COLO668 (cell line): Measurements from ENCODE around the gene GLIPR2.
"Not testable (repeated sequence)": the region's sequence is repeated elsewhere in the genome, so short reads cannot be mapped to it uniquely, and the experiment has no call there.

ENCODE experiments used
- DNase-seq: peaks from one replicate; lab custom pipeline; 2025; ENCODE audit not compliant: unreplicated experiment; lab: John Stamatoyannopoulos, UW

GLIPR2 gene

DNA sequence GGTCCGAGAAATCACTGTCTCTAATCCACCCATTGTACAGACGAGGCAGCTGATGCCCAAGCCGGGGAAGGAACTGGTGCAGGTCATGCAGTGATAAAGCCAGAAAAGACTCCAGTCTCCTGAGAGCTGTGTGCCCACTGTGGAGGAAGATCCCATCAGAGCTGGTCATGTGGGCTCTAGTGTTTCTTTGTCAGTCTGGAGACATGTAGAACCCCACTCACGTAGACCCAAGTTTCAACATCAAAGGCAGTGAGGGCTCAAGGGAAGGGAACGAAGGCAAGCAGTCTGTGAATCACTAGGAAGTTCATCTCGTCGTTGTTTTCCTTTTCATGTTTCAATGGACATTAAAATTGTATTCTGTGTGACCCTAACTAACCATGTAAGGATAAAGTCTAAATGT is 14.6 kb upstream of the GLIPR2 start:
- no peak for DNase-seq

DNA sequence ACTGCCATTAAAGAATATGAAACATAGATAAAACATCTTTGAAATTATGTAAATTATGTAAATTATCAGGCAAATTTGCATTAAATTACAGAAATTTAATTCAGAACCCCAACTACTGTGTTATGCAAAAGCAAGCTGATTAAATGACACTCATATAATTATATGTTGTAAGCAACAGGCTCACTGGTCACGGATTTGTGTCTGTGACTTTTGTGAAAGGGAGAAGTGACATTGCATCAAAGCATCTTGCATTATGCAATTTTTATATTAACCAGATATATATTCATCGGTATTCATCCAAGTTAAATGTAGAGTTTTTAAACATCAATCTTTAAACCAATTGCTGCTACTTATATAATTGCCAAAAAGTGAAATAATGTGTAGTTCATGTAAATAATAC is 13.0 kb upstream of the GLIPR2 start:
- DNase-seq = no peak

DNA sequence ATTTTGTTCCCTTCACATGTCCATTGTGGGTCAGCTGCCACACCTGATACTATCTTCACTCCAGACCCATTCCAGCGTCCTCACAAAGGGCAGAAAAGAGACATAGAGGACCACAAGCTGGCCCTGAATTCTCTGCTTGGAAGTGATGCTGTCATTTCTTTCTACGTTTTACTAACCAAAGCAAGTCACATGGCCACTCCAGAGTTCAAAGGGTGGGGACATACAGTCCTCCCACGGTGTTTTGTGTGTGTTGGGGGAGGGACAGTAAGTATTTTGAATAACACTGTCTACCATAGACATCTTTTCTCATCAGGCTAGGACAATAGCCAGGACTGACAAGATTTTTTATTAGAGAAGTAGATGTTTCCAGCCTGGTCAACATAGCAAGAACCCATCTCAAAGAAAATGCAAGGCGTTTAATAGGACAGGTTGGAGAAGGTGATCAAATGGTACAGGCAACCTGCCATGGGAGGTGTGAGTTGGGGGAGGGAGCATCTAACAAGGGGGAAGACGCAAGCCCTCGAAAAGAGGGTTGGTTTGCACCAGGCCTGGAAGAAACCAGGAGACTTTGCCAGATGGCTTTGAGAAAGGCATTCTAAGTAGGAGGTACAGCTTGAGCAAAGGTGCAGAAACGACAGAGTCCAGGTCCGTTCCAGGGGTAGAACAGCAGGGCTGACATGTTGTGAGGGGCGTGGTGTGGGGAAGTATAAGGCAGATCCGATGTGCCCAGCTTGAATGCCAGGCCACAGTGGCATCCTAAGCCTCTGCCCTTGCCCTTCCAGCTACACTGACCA is 11.3 kb upstream of the GLIPR2 start:
- DNase-seq = no peak

DNA sequence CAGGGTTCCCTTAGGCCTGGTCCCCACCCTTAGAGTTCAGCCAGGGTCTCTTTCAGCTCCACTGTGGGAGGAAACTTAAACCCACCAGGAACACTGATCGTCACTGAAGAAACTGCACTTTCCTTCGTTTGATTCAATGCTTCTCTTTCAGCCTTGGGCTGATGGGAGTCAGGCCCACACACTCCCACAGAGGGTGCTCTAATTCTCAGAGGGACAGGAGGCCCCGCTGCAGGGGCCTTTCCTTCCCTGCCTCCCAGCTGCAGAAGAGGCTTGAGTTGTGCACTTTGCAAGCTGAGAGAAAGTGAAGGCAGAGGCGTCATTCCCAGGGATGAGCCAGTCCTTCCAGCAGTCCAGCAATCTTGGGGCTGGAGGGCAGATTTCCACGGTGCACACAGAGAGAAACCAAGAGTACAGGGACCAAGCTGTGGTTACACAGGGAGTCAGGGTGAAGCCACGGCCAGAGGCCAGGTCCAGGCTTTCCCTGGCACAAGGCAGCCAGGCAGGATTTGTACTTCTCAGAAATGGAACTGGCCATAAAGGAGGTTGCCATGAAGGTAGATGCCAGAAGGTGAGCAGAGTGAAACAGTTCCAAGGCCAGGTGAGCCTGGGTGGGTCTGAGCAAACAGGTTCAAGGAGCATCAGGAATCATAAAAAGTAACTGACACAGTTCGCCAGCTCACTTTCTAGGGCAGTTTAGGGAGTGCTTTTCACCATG is 10.4 kb upstream of the GLIPR2 start:
- DNase-seq = no peak

DNA sequence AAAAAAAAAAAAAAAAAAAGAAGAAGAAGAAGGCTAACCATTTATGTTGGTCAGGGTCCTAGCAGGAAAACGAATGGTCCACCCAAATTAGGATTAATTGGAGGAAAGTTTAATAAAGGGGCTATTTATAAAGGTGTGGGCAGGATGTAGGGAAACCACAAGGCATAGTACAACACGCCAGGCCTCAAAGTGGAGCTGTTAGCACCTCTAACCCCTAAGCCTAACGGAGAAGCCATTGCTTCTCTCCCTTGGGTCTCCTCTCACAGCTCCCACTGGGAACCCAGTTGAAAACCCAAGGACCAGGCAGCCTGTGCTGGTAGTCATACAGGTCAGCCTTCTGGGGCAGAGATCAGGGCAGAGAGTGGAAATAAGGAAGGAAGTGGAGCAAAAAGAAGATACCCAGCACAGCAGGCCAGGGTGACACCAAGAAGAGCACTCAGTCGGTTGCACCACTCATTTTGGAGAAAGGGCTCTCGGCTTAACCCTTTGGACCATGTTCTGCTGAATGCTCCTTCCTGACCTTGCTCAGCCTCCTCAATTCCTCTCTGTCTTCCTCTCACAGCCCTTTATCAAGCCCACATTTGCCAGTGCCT is 8.8 kb upstream of the GLIPR2 start:
- DNase-seq = no peak

DNA sequence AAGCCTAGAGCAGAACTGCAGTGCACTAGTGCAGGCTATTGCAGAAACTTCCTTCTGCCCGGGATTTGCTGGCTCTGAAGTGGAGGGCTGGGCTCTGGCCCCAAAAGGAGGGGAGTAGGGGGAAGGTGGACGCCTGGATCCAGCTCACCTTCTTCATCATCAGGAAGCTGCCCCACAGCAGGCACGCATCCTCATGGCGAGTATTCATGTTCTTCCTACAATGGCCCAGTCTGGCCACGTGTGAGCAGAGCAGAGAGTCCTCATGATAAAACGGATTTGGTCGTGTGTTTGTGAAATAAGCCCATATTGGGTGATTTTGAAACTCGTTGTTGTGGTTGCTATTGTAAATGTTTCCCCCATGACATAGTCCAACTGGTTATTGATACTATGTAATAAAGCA is 8.2 kb upstream of the GLIPR2 start:
- no peak for DNase-seq

DNA sequence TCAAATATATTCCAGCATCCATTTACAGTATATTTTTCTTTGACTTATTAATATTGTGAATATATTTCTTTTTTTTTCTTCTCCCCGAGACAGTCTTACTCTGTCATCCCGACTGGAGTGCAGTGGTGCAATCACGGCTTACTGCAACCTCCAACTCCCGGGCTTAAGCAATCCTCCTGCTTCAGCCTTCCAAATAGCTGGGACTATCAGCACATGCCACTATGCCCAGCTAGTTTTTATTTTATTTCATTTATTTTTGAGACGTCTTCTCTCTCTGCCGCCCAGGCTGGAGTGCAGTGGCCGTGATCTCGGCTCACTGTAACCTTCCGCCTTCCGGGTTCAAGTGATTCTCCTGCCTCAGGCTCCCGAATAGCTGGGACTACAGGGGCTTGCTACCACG is 7.4 kb upstream of the GLIPR2 start:
- DNase-seq = no peak

DNA sequence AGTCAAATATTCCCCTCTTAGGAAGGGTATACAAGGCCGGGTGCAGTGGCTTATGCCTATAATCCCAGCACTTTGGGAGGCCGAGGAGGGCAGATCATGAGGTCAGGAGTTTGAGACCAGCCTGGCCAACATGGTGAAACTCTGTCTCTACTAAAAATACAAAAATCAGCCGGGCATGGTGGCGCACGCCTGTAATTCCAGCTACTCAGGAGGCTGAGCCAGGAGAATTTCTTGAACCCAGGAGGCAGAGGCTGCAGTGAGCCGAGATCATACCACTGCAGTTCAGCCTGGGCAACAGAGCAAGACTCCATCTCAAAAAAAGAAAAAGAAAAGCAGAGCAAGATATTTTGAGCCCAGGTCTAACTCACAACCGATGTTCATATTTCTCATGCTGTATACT is 4.9 kb upstream of the GLIPR2 start:
- DNase-seq = not testable (repeated sequence)

DNA sequence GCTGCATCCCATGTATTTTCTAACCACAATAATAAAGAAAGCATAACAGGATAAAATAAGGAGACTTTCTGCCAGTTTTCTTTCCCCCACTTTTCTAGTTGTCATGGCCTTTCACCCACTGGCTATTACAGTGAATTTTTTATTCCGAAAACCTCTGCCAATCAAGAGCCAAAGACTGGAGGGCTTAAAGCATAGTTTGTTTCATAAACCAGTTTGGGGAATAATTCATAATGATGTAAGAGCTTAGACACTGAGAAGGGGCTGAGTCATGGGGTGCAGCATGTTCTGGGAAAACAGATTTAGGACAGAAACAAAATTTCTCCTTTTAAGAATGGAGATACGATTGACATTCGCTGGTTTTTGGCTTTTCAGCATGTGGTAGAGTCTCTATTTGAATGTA is 4.4 kb upstream of the GLIPR2 start:
- no peak for DNase-seq

DNA sequence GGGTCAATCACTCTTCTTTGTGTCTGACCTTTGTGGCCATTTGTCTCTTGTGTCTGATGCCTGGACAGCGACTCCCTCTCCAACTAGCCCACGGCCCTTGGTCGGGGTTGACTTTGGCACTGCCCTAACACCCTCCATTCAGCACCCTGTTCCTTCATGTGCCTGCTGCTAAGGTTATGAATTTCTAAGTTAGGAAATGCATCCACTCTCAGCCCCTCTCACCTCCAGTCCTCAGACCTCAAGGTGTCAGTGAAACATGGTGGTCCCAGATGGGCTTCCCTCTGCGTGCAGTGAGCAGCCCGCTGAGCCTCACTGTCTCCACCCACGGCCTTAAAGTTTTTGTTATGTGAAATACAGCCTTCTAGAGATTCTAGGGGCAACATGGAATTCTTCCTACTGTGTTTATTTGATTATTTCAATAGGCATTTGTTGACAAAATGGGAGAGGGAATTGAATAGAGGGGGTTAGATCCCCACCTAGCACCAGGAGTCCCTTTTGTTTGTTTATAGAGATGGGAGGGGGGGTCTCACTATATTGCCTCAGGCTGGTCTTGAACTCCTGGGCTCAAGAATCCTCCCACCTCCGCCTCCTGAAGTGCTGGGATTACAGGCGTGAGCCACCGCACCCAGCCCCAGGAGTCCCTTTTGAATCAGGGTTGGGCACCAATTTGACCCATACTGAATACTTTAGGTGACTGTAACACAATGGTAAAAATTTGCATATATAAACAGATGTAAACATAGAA is 1.6 kb upstream of the GLIPR2 start:
- DNase-seq = no peak

DNA sequence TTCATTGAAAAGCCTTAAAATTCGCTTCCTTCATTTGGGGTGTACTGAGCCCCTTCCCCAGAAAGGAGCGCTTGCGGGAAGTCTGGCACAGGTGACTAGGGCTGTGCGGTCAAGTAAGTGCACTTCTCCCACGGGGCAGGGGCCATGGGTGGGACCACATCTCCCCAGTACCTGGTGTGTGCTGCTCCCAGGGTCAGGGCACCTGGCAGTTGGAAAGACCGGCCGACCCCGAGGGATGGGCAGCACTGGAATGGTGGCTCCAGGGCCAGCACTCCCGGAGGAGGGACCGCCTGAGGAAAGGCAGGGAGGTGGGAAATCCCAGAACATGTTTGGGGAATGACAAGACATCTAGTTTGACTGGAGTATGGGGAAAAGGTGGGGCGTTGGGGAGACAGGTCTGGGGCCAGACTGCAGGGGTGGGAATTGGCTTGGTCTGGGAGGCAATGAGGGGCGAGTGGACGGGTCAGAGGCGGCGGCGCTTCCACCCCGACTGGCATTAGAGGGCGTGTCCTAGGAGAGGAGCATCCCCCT is 727 bp upstream of the GLIPR2 start:
- no peak for DNase-seq

DNA sequence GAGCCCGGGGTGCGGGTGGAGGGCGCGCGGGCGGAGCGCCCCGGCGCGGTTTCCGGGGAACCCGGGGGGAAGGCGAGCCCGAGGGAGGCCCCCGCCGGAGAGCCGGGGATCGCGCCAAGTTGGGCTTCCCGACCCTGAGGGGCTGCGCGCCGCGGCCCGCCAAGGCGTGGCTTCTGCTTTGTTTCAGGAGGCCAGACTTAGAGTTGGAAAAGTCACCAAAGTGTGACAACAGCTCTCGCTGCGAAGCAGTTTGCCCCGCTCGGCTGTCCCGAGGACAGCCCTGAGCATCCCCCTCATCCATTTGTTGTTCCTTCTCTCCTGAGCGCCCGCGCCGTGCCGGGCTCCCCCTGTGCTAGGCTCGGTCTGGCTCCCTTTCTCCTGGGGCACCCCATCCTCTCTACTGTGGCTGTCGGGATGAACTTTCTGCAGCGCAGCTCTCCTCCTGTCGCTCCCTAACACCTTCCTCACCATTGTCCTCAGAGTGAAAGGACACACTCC is 410 bp downstream of the GLIPR2 start:
- DNase-seq = no peak

DNA sequence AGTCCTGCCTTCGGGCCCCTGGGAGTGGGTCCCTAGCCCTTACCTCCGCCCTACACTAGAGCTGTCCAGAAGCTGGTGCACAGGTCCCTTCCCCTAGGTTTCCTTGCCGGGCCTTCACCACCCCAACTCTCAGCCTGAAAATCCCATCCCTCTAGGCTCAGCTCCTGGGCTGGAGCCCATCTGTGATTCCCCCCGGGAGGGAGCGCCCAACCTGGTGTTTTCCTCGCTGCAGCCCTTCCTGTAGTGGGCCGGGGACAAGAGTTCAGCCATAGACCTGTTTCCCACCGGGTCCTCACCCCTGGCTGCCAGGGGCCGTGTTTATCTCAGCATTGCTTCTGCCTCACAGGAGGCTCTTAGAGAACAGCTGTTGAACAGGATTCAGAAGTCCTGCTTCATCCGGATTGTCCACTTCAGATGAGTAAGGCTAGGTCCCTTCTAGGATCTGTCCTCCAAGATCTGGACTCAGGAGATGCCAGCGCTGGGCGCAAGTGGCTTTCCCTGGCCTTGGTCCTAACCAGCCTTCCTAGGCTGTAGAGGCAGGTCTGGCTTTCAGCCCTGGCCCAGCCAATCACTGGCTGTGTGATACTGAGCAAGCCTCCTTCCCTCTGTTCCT is 965 bp downstream of the GLIPR2 start:
- DNase-seq = no peak

DNA sequence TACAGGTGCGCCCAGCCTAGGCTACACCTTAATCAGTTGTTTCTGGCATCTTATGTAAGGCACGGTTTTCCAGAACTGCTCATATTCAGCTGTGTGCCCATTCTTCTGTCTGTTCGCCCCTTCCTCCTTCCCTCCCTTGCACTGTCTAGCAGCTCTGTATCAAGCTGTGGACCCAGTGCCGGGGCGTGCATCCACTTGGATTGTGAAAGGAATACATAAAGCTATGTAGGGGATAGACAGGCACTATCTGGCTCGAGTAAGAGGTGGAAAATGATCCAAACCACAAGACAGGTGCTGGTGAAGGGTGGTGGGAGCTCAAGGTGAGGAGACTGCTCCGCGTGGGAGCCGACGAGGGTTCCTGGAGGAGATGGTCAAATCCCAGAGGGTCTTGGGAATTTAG is 2.0 kb downstream of the GLIPR2 start:
- DNase-seq = no peak

DNA sequence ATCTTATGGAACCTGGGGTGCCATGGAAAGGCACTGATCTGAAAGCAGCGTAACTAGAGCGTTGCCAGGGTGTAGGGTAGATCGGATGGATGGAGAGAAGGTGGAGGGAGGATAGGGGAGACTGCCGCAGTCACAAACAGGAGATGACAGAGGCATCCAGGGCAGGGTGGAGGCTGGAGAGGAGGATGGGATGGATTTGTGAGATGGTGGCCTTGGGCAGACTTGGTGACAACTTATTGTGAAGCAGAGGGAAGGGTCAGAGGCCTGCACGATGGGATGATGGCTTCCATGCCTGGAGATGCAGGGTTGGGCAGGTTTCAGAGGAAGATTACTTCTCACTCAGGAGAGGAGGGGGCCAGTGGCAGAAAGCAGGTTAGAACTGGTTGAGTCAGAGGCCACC is 2.4 kb downstream of the GLIPR2 start:
- no peak for DNase-seq

DNA sequence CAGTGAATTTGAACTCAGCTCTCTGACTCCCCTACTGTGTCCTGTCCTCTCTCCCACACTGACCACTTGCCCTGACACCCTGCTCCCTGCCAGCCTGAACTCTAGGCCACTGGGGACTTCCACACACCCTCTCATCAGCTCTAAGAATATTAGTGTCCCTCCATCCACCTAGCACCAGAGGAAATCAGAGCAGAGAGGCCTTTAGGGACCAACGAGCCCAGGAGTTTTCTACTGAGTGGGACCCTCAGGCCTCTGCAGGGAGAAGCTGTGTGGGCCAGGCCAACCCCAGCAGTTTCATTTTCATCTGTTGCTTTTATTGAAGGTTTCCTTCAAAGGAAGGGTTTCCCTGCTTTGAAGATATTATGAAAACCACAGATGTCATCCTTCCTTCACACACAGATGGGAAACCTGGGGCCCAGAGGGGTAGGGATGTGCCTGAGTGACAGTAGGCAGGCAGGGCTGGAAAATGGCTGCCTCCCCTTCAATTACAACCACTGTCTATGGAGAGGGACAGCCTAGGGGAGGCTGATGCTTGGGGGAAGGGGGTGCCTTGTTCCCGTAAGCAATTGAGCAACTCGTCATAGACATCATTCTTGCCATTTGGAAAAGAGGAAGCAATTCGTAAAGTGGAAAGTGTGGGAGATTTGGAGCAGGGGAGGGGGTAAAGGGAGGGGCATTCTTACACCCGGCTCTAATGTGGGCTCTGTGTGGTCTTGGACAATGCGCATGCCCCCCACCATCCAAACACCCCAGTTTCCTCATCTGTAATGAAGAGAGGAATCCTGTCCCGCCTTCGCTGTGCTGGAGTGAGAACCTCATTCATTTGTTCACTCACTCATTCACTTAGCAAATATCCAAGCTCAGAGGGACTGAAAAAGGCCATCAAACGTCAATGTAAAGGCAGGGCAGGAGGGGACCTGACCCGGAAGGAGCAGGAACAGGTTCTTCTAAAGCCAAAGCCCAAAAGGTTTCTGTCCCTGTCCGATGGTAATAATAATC is 3.9 kb downstream of the GLIPR2 start:
- no peak for DNase-seq

DNA sequence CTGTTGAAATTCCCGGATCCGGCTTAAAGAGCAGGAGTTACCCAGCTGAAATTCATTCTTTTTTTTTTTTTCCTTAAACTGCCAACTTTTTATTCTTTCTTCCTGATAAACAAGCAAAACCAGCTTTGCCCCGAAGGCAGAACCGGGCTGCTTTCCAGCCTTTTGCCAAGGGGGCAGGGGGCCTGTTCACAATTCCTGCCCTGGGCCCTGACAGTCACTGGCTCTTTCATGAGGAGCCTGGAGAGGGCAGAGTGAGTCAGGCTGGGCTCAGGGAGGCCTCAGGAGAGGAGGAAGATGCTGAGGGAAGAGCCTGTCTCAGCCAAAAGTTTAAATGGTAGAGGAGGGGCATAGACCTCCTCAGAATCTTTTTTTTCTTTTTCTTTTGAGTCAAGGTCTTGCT is 4.8 kb downstream of the GLIPR2 start:
- no peak for DNase-seq

DNA sequence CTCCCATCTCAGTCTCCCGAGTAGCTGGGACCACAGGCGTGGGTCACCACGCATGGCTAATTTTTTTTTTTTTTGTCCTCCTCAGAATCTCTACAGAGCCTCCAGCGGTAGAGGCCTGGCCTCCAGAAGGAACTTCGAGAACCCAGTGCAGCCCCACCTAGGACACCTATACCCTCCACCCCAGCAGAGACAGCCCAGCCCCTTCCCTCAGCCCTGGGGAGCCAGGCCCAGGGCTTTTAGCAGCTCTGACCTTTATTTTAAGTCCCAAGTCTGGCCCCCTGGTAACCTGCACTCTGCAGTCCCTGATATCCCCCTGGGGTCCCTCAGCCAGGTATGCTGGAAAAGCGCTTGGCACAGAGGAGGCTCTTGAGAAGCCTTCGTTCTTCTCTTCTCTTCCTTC is 5.2 kb downstream of the GLIPR2 start:
- no peak for DNase-seq

DNA sequence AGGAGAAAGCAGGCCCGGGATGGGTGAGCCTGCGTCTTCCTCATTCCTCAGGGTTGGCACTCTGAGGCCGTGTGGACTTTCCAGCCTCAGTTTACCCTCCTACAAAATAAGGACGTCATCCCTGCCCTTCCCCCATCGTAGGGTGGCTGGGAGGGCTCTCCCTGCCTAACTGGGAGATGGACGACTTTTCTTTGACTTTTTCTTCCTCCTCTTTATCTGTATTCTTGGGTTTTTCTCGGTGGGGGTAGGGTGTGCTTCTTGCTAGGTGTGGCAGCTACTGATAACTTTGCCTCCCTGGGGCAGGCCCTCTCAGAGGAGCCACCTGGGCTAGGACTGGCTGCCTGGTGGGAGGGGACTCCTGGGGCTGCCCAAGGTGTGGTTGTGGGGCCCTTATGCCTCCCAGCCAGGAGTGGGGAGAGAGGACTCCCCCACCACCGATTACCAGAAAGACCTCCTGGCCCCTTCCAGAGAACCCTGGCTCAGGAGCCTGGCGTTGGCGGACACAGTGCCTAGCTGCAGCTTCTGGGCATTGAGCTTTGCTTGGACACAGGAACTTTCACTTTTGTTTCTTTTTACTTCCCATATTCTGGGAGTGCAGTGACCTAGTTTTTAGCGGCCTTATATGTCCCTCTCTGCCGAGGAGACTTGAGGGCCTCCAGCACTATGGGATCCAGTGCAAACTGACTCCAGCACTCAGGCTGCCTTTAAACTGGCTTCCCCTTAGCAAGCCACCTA is 6.1 kb downstream of the GLIPR2 start:
- no peak for DNase-seq
